Measurements from ENCODE around the gene ZCWPW1.

The ZCWPW1 gene

DNA sequence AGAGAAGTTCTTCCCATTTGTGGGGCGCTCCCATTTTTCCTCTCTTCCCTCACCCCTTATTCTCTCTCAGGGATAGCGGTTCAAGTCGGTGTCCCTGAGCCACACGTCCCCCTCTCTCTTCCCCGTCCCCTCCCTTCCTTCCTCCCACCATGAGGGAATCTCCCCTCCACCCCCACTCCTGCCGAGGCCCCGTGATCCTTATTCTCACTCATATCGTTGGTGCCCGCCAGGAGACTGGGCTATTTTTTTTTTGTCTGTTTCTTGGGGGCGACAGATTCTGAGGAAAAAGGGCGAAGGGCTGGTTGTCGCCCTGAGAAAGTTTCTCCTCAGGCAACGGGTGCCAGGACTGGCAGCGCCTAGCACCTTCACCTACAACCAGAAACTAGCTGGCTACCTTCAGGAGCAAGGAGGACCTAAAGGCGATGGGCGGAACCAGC lies 723 bp downstream of the ZCWPW1 start:
- Histone ChIP-seq H3K36me3 (ENCODE audit: control insufficient read depth, insufficient read depth, low read length) (no peaks in the 10 kb centered on the region), H3K9me3 (ENCODE audit: control insufficient read depth, low read length) (no peaks in the 10 kb centered on the region), H3K9ac (ENCODE audit: low read length) (no peak overlapping the region), H3K4me3 (ENCODE audit: low read length) (no peak overlapping the region), H3K4me1 (ENCODE audit: control insufficient read depth, insufficient read depth, low read length) (peaks cover 21% of the 10 kb centered on the region), H3K27me3 (ENCODE audit: control insufficient read depth, insufficient read depth, low read length) (no peaks in the 10 kb centered on the region)

DNA sequence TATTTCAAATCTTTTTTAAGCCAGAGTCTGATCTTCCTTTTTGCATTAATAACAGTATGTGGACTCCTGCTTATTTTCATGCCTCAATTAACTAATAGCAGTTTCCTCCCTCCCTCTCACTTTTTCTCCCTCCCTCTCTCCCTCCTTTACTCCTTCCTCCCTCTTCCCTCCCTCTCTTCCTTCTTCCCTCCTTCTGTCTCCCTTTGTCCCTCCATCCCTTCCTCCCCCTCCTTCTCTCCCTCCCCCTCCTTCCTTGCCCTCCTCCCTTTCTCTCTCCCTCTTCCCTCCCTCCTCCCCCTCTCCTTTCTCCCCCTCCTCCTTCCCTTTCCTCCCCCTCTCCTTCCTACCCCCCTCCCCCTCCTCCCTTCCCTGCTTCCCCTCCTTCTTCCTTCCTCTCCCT lies 2.0 kb downstream of the ZCWPW1 start:
- H3K4me1 ChIP-seq (ENCODE audit: control insufficient read depth, insufficient read depth, low read length) = peaks cover 17% of the 10 kb centered on the region
- no peaks in the 10 kb centered on the region for H3K27me3 ChIP-seq (ENCODE audit: control insufficient read depth, insufficient read depth, low read length)
- no peak overlapping the region for H3K4me3 ChIP-seq (ENCODE audit: low read length)
- H3K36me3 ChIP-seq (ENCODE audit: control insufficient read depth, insufficient read depth, low read length) = no peaks in the 10 kb centered on the region
- H3K9me3 ChIP-seq (ENCODE audit: control insufficient read depth, low read length) = no peaks in the 10 kb centered on the region
- H3K9ac ChIP-seq (ENCODE audit: low read length) = no peak overlapping the region

DNA sequence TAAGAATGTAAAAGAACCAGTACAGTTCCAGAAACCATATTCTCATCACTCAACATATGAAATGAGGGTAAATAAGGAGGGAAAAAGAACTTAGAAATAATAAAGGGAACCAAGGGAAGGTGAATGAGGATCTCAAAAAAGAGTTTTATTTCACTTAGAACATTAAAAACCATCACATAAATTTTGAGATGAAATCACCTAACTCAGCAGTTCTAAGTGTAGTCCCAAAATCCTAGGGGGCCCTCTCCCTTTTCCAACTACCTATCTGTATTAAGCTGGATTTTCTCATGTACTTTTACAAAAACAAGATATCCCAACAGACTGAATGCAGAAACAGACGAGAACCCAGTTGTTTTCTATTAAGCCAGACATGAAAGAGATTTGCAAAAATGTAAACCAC lies 3.2 kb downstream of the ZCWPW1 start:
- no peaks in the 10 kb centered on the region for H3K9me3 ChIP-seq (ENCODE audit: control insufficient read depth, low read length)
- no peaks in the 10 kb centered on the region for H3K27me3 ChIP-seq (ENCODE audit: control insufficient read depth, insufficient read depth, low read length)
- H3K4me1 ChIP-seq (ENCODE audit: control insufficient read depth, insufficient read depth, low read length) = peaks cover 6% of the 10 kb centered on the region
- no peak overlapping the region for H3K4me3 ChIP-seq (ENCODE audit: low read length)
- no peak overlapping the region for H3K9ac ChIP-seq (ENCODE audit: low read length)
- H3K36me3 ChIP-seq (ENCODE audit: control insufficient read depth, insufficient read depth, low read length) = no peaks in the 10 kb centered on the region

DNA sequence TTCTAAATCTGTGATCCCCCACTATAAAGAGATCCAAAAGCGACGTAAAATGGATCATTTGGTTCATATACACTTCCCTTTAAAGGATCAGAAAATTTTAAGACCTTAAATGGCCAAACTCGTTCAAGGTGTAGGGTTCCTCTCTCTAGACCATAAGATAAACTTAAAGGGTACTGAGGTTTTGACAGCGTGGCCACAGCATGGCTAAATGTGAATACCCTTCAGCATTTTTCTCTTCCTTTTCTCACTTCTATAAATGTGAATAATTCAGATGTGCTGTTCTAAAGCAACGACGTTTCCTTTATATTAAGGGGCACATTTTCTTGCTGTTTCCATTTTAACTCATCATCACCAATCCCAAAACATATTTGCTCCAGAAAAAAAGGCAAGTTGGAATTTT lies 5.2 kb downstream of the ZCWPW1 start:
- Histone ChIP-seq H3K36me3 (ENCODE audit: control insufficient read depth, insufficient read depth, low read length) (no peaks in the 10 kb centered on the region), H3K4me1 (ENCODE audit: control insufficient read depth, insufficient read depth, low read length) (peaks cover 6% of the 10 kb centered on the region), H3K27me3 (ENCODE audit: control insufficient read depth, insufficient read depth, low read length) (no peaks in the 10 kb centered on the region), H3K4me3 (ENCODE audit: low read length) (no peak overlapping the region), H3K9me3 (ENCODE audit: control insufficient read depth, low read length) (no peaks in the 10 kb centered on the region), H3K9ac (ENCODE audit: low read length) (no peak overlapping the region)

DNA sequence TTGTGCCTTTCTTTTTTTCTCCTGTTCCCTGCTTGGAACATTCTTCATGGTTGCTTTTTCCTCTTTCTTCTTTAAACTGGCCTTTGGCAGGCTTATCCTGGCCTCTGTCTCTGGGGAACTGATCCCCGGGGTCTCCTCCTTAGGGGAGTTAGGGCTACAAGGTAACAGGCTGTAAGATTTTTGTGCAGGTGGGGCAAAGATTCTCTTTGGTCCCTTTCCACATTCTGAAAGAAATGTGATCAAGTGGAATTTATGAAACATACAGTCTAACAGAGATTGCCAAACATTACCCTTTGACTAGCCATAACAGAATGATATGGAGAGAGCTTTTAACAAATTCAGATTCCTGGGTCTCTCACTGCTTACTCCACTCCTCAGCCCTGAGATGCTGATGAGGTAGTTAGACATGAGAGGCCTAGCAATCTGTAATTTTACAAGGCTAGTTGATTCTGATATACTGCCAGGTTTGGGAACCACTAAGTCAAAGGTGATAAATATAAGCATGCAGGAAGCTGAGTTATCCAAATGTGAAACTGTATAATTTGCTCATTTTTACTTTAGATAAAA lies 8.8 kb downstream of the ZCWPW1 start:
- Histone ChIP-seq H3K9me3 (ENCODE audit: control insufficient read depth, low read length) (no peaks in the 10 kb centered on the region), H3K27me3 (ENCODE audit: control insufficient read depth, insufficient read depth, low read length) (no peaks in the 10 kb centered on the region), H3K9ac (ENCODE audit: low read length) (no peak overlapping the region), H3K4me1 (ENCODE audit: control insufficient read depth, insufficient read depth, low read length) (no peaks in the 10 kb centered on the region), H3K36me3 (ENCODE audit: control insufficient read depth, insufficient read depth, low read length) (no peaks in the 10 kb centered on the region), H3K4me3 (ENCODE audit: low read length) (no peak overlapping the region)

DNA sequence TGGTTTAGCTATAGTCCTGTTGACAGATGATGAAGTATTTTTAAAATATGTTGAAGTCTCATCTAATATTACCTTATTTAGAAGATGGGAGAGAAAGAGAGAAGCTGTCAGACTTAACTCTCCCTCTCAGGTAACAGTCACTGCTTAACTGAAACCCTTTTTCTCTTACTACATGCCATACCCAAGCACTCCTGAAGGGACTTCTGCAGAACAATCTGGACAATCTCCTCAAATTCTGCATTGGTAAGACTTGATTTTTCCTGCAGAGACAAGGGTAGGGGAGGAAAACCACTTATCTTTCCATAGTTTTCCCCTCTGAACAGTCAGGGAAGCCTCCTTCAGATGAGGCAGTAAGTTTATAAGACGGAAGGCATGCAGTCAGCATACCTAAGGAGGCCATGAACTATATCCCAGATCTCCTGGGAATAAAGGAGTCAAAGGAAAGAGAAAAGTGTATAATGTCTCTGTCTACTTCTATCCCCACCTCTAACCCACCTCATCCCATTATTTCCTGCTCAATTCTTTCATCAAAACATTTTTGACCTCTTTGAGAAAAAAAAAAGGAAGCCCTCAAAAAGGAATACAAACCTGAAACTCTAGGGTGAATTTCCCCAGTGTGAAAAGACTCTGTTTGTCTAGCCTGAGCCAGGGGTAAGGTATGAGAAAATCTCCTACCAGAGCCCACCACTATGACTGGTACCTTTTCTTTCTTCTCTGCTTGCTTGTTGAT lies 9.4 kb downstream of the ZCWPW1 start:
- Histone ChIP-seq H3K36me3 (ENCODE audit: control insufficient read depth, insufficient read depth, low read length) (no peaks in the 10 kb centered on the region), H3K27me3 (ENCODE audit: control insufficient read depth, insufficient read depth, low read length) (no peaks in the 10 kb centered on the region), H3K4me1 (ENCODE audit: control insufficient read depth, insufficient read depth, low read length) (no peaks in the 10 kb centered on the region), H3K9me3 (ENCODE audit: control insufficient read depth, low read length) (no peaks in the 10 kb centered on the region), H3K9ac (ENCODE audit: low read length) (no peak overlapping the region), H3K4me3 (ENCODE audit: low read length) (no peak overlapping the region)

DNA sequence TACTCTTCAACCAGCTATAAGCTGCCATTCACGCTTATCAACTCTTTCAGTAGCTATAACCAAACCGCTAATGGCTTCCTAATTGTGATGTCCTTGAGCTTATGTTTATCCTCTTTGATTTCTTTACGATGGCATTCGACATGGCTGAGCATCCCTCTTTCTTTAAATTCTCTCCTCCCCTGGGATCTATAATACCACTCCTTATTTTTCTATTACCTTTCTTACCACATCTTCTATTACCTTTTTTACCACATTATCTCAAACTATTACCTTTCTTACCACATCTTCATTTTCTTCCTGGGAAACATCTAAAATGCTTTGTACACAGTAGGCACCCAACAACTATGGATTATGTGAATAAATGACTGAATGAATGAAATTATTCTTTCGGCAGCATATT lies 13.1 kb downstream of the ZCWPW1 start:
- H3K27me3 ChIP-seq (ENCODE audit: control insufficient read depth, insufficient read depth, low read length) = no peaks in the 10 kb centered on the region
- no peaks in the 10 kb centered on the region for H3K36me3 ChIP-seq (ENCODE audit: control insufficient read depth, insufficient read depth, low read length)
- no peaks in the 10 kb centered on the region for H3K9me3 ChIP-seq (ENCODE audit: control insufficient read depth, low read length)
- H3K9ac ChIP-seq (ENCODE audit: low read length) = no peak overlapping the region
- no peaks in the 10 kb centered on the region for H3K4me1 ChIP-seq (ENCODE audit: control insufficient read depth, insufficient read depth, low read length)
- no peak overlapping the region for H3K4me3 ChIP-seq (ENCODE audit: low read length)

DNA sequence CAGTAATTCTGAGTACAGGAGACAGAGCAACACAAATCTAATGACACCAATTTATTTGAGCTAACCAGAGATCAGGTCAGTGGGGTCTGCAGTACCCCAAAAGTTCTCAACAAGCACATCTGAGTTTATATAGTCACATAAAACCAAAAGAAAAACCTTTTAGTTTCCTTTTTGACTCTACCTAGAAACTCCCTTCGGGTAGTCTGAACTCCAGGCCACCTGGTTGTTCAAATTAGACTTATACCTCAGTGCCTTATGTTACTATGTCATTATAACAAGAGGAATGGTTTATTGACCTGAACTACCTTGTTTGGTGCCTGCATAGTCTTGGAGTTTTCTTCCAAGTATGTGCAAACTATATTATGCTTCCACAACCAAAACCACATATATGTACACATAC lies 14.6 kb downstream of the ZCWPW1 start:
- Histone ChIP-seq H3K4me1 (ENCODE audit: control insufficient read depth, insufficient read depth, low read length) (no peaks in the 10 kb centered on the region), H3K36me3 (ENCODE audit: control insufficient read depth, insufficient read depth, low read length) (no peaks in the 10 kb centered on the region), H3K4me3 (ENCODE audit: low read length) (no peak overlapping the region), H3K9ac (ENCODE audit: low read length) (no peak overlapping the region), H3K27me3 (ENCODE audit: control insufficient read depth, insufficient read depth, low read length) (no peaks in the 10 kb centered on the region), H3K9me3 (ENCODE audit: control insufficient read depth, low read length) (no peaks in the 10 kb centered on the region)

DNA sequence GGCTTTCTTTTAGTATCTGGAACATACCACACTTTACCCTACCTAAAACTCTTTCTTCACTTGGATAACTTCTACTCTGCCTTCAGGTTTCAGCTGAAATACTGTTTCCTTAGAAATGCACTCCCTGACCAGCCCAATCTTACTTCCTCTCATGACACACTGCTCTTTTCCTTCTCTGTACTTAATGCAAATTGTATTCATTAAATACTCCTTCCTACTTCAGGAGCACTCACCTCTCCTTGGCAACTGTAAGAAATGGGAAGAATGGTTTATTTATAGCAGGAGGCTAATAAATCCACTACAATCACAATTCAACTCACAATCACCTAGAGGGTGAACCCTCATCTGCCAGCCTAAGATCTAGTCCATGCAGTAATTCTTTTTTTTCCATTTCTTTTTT lies 15.2 kb downstream of the ZCWPW1 start:
- H3K9ac ChIP-seq (ENCODE audit: low read length) = no peak overlapping the region
- no peak overlapping the region for H3K4me3 ChIP-seq (ENCODE audit: low read length)
- no peaks in the 10 kb centered on the region for H3K9me3 ChIP-seq (ENCODE audit: control insufficient read depth, low read length)
- H3K4me1 ChIP-seq (ENCODE audit: control insufficient read depth, insufficient read depth, low read length) = no peaks in the 10 kb centered on the region
- no peaks in the 10 kb centered on the region for H3K36me3 ChIP-seq (ENCODE audit: control insufficient read depth, insufficient read depth, low read length)
- no peaks in the 10 kb centered on the region for H3K27me3 ChIP-seq (ENCODE audit: control insufficient read depth, insufficient read depth, low read length)

DNA sequence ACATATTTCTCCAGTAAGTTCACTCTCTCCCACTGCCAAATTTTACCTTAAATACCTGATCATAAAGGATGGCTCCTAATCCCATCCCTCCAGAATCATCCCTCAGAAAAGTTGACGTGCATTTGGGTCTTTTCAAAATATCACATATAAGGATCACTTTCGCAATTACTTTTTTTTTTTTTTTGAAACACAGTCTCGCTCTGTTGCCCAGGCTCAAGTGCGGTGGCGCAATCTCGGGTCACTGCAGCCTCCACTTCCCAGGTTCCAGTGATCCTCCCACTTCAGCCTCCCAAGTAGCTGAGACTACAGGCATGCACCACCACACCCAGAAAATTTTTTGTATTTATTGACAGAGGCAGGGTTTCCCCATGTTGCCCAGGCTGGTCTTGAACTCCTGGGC lies 17.4 kb downstream of the ZCWPW1 start:
- H3K9ac ChIP-seq (ENCODE audit: low read length) = no peak overlapping the region
- no peaks in the 10 kb centered on the region for H3K27me3 ChIP-seq (ENCODE audit: control insufficient read depth, insufficient read depth, low read length)
- no peaks in the 10 kb centered on the region for H3K36me3 ChIP-seq (ENCODE audit: control insufficient read depth, insufficient read depth, low read length)
- H3K9me3 ChIP-seq (ENCODE audit: control insufficient read depth, low read length) = no peaks in the 10 kb centered on the region
- no peaks in the 10 kb centered on the region for H3K4me1 ChIP-seq (ENCODE audit: control insufficient read depth, insufficient read depth, low read length)
- no peak overlapping the region for H3K4me3 ChIP-seq (ENCODE audit: low read length)

DNA sequence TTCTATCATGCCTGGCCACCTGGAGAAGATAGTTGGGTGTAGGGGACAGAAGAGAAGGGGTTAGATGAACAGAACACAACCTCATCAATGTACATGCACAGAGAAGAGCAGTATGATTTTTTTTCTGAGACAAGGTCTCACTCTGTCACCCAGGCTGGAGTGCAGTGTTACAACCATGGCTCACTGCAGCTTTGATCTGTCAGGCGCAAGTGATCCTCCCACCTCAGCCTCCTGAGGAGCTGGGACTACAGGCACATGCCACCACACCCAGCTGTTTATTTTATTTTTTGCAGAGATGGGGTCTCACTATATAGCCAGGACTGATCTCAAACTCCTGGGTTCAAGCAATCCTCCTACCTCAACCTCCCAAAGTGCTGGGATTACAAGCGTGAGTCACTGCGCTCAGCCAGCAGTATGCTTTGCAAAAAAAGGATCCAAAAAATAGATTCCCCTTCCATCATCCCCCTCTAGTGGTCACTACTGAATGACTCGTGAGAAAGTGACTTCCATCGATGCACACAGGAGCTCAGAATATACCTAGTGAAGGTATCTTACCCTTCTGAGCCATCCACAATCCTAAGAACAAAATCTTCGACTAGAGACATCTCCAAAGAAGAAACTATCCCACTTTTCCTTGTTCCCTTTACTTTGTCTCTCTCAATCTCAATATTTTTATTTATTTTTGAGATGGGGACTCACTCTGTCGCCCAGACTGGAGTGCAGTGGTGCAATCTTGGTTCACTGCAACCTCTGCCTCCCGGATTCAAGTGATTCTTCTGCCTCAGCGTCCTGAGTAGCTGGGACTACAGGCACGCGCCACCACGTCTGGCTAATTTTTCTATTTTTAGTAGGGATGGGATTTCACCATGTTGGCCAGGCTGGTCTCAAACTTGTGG lies 21.0 kb downstream of the ZCWPW1 start:
- H3K27me3 ChIP-seq (ENCODE audit: control insufficient read depth, insufficient read depth, low read length) = no peaks in the 10 kb centered on the region
- H3K4me3 ChIP-seq (ENCODE audit: low read length) = no peak overlapping the region
- H3K36me3 ChIP-seq (ENCODE audit: control insufficient read depth, insufficient read depth, low read length) = no peaks in the 10 kb centered on the region
- no peaks in the 10 kb centered on the region for H3K9me3 ChIP-seq (ENCODE audit: control insufficient read depth, low read length)
- no peaks in the 10 kb centered on the region for H3K4me1 ChIP-seq (ENCODE audit: control insufficient read depth, insufficient read depth, low read length)
- no peak overlapping the region for H3K9ac ChIP-seq (ENCODE audit: low read length)

DNA sequence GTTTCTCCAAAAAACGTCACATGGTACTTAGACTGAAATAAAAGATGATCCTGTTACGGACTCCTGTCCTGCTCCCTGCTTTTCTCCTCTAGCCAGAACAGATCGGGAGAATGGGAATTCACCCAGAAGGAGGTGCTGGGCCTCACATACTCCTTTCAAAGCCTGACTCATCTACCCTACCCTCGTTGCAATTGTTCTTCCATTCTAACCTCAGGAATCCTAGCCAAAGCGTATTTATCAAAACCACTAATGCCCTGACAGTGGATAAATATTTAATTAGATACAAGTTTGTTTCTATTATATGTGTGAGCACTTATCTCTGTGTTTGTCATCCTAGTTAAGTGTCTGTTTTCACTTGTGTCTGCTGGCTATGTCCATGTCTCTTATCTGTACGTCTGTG lies 21.7 kb downstream of the ZCWPW1 start:
- no peaks in the 10 kb centered on the region for H3K9me3 ChIP-seq (ENCODE audit: control insufficient read depth, low read length)
- H3K9ac ChIP-seq (ENCODE audit: low read length) = no peak overlapping the region
- no peaks in the 10 kb centered on the region for H3K36me3 ChIP-seq (ENCODE audit: control insufficient read depth, insufficient read depth, low read length)
- H3K27me3 ChIP-seq (ENCODE audit: control insufficient read depth, insufficient read depth, low read length) = no peaks in the 10 kb centered on the region
- no peaks in the 10 kb centered on the region for H3K4me1 ChIP-seq (ENCODE audit: control insufficient read depth, insufficient read depth, low read length)
- no peak overlapping the region for H3K4me3 ChIP-seq (ENCODE audit: low read length)

All from mucosa of stomach (tissue), 1 donor.